OCI-LY1 (cell line): ENCODE results near the gene LSP1.

Experiments used
- H2AFZ ChIP-seq: fragments of 200-600 bp; sonication (generic), shearing (Covaris generic); 2 replicates; pipeline ENCODE4 v1.6.0; 2014; ENCODE audit warnings: antibody characterized with exemption, mild to moderate bottlenecking, low read length
- H3F3A ChIP-seq: fragments of 200-600 bp; sonication (generic), shearing (Covaris generic); 2 replicates; pipeline ENCODE4 v1.6.0; 2014; ENCODE audit warnings: mild to moderate bottlenecking, antibody characterized with exemption, low read length, moderate library complexity; ENCODE audit not compliant: insufficient read depth
- H3K27ac ChIP-seq: fragments of 200-600 bp; sonication (generic); 2 replicates; pipeline ENCODE4 v1.5.1; 2014; ENCODE audit warnings: low read length, mixed run types, mild to moderate bottlenecking, low read depth; ENCODE audit not compliant: poor library complexity, severe bottlenecking
- H3K27me3 ChIP-seq: fragments of 200-600 bp; sonication (generic); 2 replicates; pipeline ENCODE4 v1.6.0; 2014; ENCODE audit warnings: antibody characterized with exemption, mild to moderate bottlenecking, low read length, moderate library complexity; ENCODE audit not compliant: insufficient read depth
- H3K36me3 ChIP-seq: fragments of 200-600 bp; sonication (generic); 2 replicates; pipeline ENCODE4 v1.6.1; 2014; ENCODE audit warnings: mild to moderate bottlenecking, antibody characterized with exemption, low read length, moderate library complexity, mixed read lengths; ENCODE audit not compliant: insufficient read depth
- H3K4me1 ChIP-seq: fragments of 200-600 bp; sonication (generic); 2 replicates; pipeline ENCODE4 v1.5.1; 2014; ENCODE audit warnings: mild to moderate bottlenecking, low read length, moderate library complexity; ENCODE audit not compliant: insufficient read depth, severe bottlenecking
- H3K4me2 ChIP-seq: fragments of 200-600 bp; sonication (generic), shearing (Covaris generic); 2 replicates; pipeline ENCODE4 v1.6.1; 2014; ENCODE audit warnings: low read length
- H3K4me3 ChIP-seq: fragments of 200-600 bp; sonication (generic); 2 replicates; pipeline ENCODE4 v1.5.1; 2014; ENCODE audit warnings: low read length, low read depth, mild to moderate bottlenecking, mixed read lengths; ENCODE audit not compliant: poor library complexity, severe bottlenecking
- H3K79me2 ChIP-seq: fragments of 200-600 bp; shearing (Covaris generic); 2 replicates; pipeline ENCODE4 v1.6.1; 2016; ENCODE audit warnings: mixed run types, low read length, mixed read lengths; ENCODE audit not compliant: insufficient read depth
- H3K9ac ChIP-seq: fragments of 200-600 bp; sonication (generic), shearing (Covaris generic); 2 replicates; pipeline ENCODE4 v1.6.1; 2014; ENCODE audit warnings: mild to moderate bottlenecking, low read length, mixed read lengths
- H3K9me2 ChIP-seq: fragments of 200-600 bp; sonication (generic), shearing (Covaris generic); 2 replicates; pipeline ENCODE4 v1.6.1; 2014; ENCODE audit warnings: low read depth, mild to moderate bottlenecking, low read length, mixed read lengths
- H3K9me3 ChIP-seq: fragments of 200-600 bp; shearing (Covaris generic); 2 replicates; pipeline ENCODE4 v1.6.1; 2014; ENCODE audit warnings: low read length, mixed read lengths
- H4K20me1 ChIP-seq: fragments of 200-600 bp; sonication (generic), shearing (Covaris generic); 2 replicates; pipeline ENCODE4 v1.6.0; 2016; ENCODE audit warnings: mild to moderate bottlenecking, low read length; ENCODE audit not compliant: insufficient read depth
- CTCF ChIP-seq: fragments of 200-600 bp; sonication (generic), shearing (Covaris generic); IDR thresholded peaks from 2 replicates; pipeline ENCODE4 v1.5.1; 2017; ENCODE audit warnings: mild to moderate bottlenecking, antibody characterized with exemption, low read length, moderate library complexity, mixed read lengths
- EZH2 ChIP-seq: fragments of 200-600 bp; sonication (generic), shearing (Covaris generic); IDR thresholded peaks from 2 replicates; pipeline ENCODE4 v1.8.0; 2017; ENCODE audit warnings: borderline replicate concordance, mixed run types, mild to moderate bottlenecking, antibody characterized with exemption, low read length, moderate library complexity, mixed read lengths

Gene LSP1

DNA sequence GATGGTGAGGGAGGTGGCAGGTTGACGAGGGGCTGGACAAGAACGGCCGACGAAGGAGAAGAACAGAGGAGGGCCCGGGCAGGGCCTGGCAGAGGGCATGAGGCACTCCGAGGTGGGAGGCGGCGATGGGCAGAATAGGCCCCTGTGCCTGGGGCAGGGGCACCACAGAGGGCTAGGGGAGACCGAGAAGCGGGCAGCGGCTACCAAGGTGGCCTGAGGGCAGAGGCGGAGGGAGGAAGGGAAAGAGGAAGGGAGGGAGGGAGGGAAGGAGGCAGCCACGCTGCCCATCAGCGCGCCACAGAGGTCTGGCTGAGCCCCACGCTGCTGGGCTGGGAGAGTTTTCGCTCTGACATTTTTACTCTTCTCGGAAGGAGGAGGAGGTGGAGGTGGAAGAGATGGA is 11.3 kb downstream of the LSP1 start:
- H4K20me1 ChIP-seq: no peaks in the 10 kb centered on the region; the same call in 1 of the 2 replicates
- H3K9me2 ChIP-seq: no peaks in the 10 kb centered on the region
- no peak for TF ChIP-seq CTCF
- no peaks in the 10 kb centered on the region for H3K27me3 ChIP-seq
- no peaks in the 10 kb centered on the region; the same call in 1 of the 2 replicates for H3K79me2 ChIP-seq
- H2AFZ ChIP-seq: no peak overlapping the region
- no peak overlapping the region for H3K9ac ChIP-seq
- H3K4me3 ChIP-seq: no peak overlapping the region
- H3K36me3 ChIP-seq: peaks cover 62% of the 10 kb centered on the region
- H3F3A ChIP-seq: no peaks in the 10 kb centered on the region
- peaks cover 20% of the 10 kb centered on the region for H3K4me1 ChIP-seq
- H3K4me2 ChIP-seq: no peak overlapping the region
- H3K9me3 ChIP-seq: no peaks in the 10 kb centered on the region
- H3K27ac ChIP-seq: no peak overlapping the region

DNA sequence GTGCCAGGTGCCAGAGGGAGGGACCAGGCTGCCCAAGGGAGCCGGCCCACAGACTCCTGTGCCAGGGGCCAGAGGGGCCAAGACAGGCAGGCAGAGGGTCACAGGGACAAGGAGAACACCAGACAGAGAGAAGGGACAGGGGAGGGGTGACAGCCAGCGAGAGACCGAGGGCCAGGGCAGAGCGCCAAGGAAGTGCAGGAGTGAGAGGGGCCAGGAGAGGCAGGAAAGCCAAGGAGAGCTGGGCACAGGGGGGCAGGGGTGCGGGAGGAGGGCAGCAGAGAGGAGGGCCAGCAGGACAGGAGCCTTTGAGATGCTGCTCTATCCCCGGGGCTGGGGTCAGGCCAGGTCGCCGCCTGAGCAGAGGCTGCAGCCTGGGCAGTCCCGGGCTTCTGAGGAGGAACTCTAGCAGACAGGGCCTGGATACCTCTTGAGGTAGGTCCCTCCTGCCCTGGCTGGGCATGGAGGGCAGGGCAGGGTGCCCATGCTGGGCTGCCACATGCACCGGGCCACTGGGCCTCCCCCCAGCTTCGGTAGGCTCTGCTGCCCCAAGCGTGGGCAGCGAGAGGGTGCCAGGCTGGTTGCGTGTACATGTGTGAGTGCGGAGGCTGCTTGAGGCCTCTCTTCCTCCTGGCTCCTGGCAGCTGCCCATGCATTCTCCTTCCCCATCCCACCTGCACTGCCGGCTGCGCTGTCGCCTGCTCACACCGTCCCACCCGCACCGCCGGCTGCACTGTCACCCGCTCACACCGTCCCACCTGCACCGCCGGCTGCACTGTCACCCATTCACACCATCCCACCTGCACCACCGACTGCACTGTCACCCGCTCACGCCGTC is 12.2 kb downstream of the LSP1 start:
- Histone ChIP-seq H3K79me2 (no peaks in the 10 kb centered on the region; the same call in 1 of the 2 replicates), H3K9me3 (no peaks in the 10 kb centered on the region), H4K20me1 (no peaks in the 10 kb centered on the region; the same call in 1 of the 2 replicates)

GRCh38 chr11:1866226-1866625 is 13.3 kb downstream of the LSP1 start:
- Histone ChIP-seq H3F3A (no peaks in the 10 kb centered on the region), H3K27me3 (no peaks in the 10 kb centered on the region), H3K4me1 (peaks cover 36% of the 10 kb centered on the region), H3K9ac (no peak overlapping the region), H3K4me3 (no peak overlapping the region), H4K20me1 (no peaks in the 10 kb centered on the region; the same call in 1 of the 2 replicates), H3K27ac (no peak overlapping the region), H3K9me3 (no peaks in the 10 kb centered on the region), H3K4me2 (no peak overlapping the region), H3K9me2 (no peaks in the 10 kb centered on the region), H2AFZ (no peak overlapping the region), H3K79me2 (no peaks in the 10 kb centered on the region; the same call in 1 of the 2 replicates), H3K36me3 (peaks cover 50% of the 10 kb centered on the region)
- no peak for TF ChIP-seq CTCF
- TF ChIP-seq EZH2: no peak

More for the DNA sequence above, 12.2 kb downstream of the LSP1 start:
- H3F3A ChIP-seq: no peaks in the 10 kb centered on the region
- H3K36me3 ChIP-seq: peaks cover 59% of the 10 kb centered on the region
- no peak overlapping the region for H3K27ac ChIP-seq
- no peak overlapping the region for H3K9ac ChIP-seq
- H3K4me2 ChIP-seq: no peak overlapping the region
- TF ChIP-seq CTCF (no peak), EZH2 (no peak)
- H2AFZ ChIP-seq: no peak overlapping the region
- H3K9me2 ChIP-seq: no peaks in the 10 kb centered on the region
- H3K27me3 ChIP-seq: no peaks in the 10 kb centered on the region
- no peak overlapping the region for H3K4me3 ChIP-seq
- H3K4me1 ChIP-seq: peaks cover 26% of the 10 kb centered on the region
